Measurements from ENCODE around the gene TSPAN3. TPM values are rescaled to one million over a fixed set of nuclear protein-coding genes. Genes with fewer than 3 reads are reported as not detected.

Gene TSPAN3
- total RNA-seq, 4 donors from 2014 or later, result 92.2 to 165 (median 131) TPM

DNA sequence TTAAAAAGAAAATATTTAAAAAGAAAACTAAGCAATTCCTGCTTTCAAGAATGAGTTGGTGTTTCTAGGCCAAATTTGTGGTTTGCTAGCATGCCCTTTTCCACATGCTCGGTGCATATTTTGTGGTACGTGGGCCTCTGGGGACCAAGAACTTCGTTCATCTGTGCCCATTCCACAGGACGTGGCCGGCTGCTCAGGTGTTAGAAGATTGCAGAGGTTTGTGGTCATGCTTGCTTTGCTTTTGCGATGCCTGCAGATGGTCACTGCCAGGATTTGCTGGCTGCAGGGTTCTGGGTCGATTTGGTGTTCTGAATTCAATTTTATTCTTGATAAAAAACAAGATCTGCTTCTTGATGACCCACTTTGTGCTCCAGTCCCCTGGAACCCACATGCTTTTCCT lies 68.5 kb downstream of the TSPAN3 start:
- peak overlapping the region in 2 of 4 donors; percentile 40 to 49 for H3K27ac ChIP-seq (replicated peaks in 1 of 4)
- intact Hi-C loops (cut with DNase I), result no loop called here

DNA sequence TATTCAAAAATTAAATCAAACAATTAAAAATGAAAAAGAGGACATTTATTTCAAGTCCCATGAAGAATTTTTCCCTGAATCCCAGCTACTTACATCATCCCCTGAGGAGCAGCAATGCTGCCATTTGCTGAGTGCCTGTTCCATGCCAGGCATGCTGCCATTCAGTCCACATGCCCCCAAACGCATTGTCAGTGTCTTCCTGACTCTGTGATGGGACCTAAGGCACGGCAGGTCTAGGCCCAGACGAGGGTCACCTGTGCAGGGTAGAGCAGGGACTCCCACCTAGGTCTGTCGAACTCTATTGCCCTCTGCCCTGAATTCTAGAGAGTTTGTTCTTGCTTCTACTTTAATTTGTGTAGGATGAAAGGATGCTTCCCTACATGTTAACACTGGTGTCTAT lies 68.9 kb downstream of the TSPAN3 start:
- Histone ChIP-seq H3K27me3 (no peaks in the 10 kb centered on the region), H3K9me3 (no peaks in the 10 kb centered on the region), H3K27ac (replicated peaks in 1 of 4) (no peak overlapping the region), H3K36me3 (no peaks in the 10 kb centered on the region), H3K4me1 (peaks cover 2 to 11% (median 5%) of the 10 kb centered on the region in 4 donors), H3K4me3 (no peak overlapping the region)
- DNase-seq (ENCODE audit: extremely low spot score), result no peak
- intact Hi-C loops (cut with DNase I), result no loop called here
- TF ChIP-seq, protein P1, sequence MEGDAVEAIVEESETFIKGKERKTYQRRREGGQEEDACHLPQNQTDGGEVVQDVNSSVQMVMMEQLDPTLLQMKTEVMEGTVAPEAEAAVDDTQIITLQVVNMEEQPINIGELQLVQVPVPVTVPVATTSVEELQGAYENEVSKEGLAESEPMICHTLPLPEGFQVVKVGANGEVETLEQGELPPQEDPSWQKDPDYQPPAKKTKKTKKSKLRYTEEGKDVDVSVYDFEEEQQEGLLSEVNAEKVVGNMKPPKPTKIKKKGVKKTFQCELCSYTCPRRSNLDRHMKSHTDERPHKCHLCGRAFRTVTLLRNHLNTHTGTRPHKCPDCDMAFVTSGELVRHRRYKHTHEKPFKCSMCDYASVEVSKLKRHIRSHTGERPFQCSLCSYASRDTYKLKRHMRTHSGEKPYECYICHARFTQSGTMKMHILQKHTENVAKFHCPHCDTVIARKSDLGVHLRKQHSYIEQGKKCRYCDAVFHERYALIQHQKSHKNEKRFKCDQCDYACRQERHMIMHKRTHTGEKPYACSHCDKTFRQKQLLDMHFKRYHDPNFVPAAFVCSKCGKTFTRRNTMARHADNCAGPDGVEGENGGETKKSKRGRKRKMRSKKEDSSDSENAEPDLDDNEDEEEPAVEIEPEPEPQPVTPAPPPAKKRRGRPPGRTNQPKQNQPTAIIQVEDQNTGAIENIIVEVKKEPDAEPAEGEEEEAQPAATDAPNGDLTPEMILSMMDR (IDR thresholded peaks at IDR 0.05), result no peak
- no peak for TF ChIP-seq POLR2A (IDR thresholded peaks at IDR 0.05; ENCODE audit: low read depth)
- TF ChIP-seq EP300 (IDR thresholded peaks at IDR 0.05), result no peak
- no peak for TF ChIP-seq POLR2AphosphoS5 (IDR thresholded peaks at IDR 0.05)
- 83% methylated on average over 4 of the region's 4 CpGs for WGBS

More for the DNA sequence above, 68.5 kb downstream of the TSPAN3 start:
- TF ChIP-seq EP300 (IDR thresholded peaks at IDR 0.05), result no peak
- no peak for TF ChIP-seq POLR2A (IDR thresholded peaks at IDR 0.05; ENCODE audit: low read depth)
- TF ChIP-seq, protein P1 (IDR thresholded peaks at IDR 0.05), result no peak
- TF ChIP-seq POLR2AphosphoS5 (IDR thresholded peaks at IDR 0.05), result no peak
- no peak overlapping the region for H3K4me3 ChIP-seq
- H3K27me3 ChIP-seq, result no peaks in the 10 kb centered on the region
- WGBS, result 80% methylated on average over 7 of the region's 7 CpGs
- no peak for DNase-seq (ENCODE audit: extremely low spot score)
- H3K4me1 ChIP-seq, result peaks cover 0 to 6% (median 2%) of the 10 kb centered on the region in 4 donors
- no peaks in the 10 kb centered on the region for H3K9me3 ChIP-seq
- H3K36me3 ChIP-seq, result no peaks in the 10 kb centered on the region

DNA sequence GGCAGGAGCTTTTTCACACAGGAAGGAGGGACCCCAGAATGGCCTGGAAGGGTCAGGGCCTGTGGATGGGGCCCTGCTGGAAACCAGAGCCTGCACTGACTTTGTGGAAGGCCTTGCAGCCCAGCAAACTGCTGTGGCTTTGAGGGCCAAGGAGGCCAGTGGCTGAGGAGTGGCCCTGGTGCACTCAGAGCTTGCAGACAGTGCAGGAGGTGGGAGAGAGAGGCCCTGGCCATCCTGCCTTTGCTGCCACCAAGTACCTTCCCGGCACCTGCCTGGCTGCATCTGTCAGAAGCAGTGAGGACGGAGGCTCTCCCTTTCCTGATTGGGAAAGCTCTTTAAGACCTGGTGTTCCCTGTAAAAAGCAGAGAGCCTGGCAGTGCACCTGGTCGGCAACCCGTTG lies 69.6 kb downstream of the TSPAN3 start:
- no peak overlapping the region for H3K27ac ChIP-seq (replicated peaks in 1 of 4)
- 89% methylated on average over 4 of the region's 4 CpGs for WGBS
- DNase-seq (ENCODE audit: extremely low spot score), result no peak
- TF ChIP-seq POLR2A (IDR thresholded peaks at IDR 0.05; ENCODE audit: low read depth), result no peak
- TF ChIP-seq, protein P1 (IDR thresholded peaks at IDR 0.05), result no peak
- no peak for TF ChIP-seq EP300 (IDR thresholded peaks at IDR 0.05)
- TF ChIP-seq POLR2AphosphoS5 (IDR thresholded peaks at IDR 0.05), result no peak
- H3K4me1 ChIP-seq, result peaks cover 8 to 17% (median 11%) of the 10 kb centered on the region in 4 donors
- no peaks in the 10 kb centered on the region for H3K9me3 ChIP-seq
- H3K4me3 ChIP-seq, result no peak overlapping the region
- intact Hi-C loops (cut with DNase I), result no loop called here
- H3K27me3 ChIP-seq, result no peaks in the 10 kb centered on the region
- no peaks in the 10 kb centered on the region for H3K36me3 ChIP-seq

DNA sequence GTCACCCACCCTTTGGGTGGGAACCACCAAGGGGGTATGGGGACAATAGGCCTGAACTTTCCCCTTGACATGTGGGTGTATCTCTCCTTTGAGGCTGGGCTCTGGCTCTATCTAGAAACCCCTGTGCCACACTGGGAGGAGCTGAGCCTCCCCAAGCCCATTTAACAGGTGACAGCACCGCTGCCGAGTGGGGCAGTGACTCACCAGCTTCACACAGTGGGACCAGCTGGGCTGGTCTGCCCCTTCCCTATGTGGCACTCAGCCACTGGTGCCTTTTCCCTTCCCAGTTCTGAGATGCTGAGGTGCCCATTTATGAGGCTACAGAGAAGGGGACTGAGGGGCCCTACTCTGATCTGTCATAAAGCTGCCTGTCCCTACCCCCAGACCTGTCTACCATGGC lies 70.9 kb downstream of the TSPAN3 start:
- H3K27me3 ChIP-seq, result no peaks in the 10 kb centered on the region
- no peak overlapping the region for H3K27ac ChIP-seq (replicated peaks in 1 of 4)
- no peak overlapping the region for H3K4me3 ChIP-seq
- intact Hi-C loops (cut with DNase I), result no loop called here
- H3K4me1 ChIP-seq, result peaks cover 16 to 31% (median 25%) of the 10 kb centered on the region in 4 donors
- TF ChIP-seq EP300 (IDR thresholded peaks at IDR 0.05) (no peak), POLR2AphosphoS5 (IDR thresholded peaks at IDR 0.05) (no peak), POLR2A (IDR thresholded peaks at IDR 0.05; ENCODE audit: low read depth) (no peak)
- TF ChIP-seq, protein P1 (IDR thresholded peaks at IDR 0.05), result no peak
- H3K36me3 ChIP-seq, result no peaks in the 10 kb centered on the region
- no peak for DNase-seq (ENCODE audit: extremely low spot score)
- no peaks in the 10 kb centered on the region for H3K9me3 ChIP-seq
- no CpG with 5 or more reads among the region's 2 CpGs for WGBS

DNA sequence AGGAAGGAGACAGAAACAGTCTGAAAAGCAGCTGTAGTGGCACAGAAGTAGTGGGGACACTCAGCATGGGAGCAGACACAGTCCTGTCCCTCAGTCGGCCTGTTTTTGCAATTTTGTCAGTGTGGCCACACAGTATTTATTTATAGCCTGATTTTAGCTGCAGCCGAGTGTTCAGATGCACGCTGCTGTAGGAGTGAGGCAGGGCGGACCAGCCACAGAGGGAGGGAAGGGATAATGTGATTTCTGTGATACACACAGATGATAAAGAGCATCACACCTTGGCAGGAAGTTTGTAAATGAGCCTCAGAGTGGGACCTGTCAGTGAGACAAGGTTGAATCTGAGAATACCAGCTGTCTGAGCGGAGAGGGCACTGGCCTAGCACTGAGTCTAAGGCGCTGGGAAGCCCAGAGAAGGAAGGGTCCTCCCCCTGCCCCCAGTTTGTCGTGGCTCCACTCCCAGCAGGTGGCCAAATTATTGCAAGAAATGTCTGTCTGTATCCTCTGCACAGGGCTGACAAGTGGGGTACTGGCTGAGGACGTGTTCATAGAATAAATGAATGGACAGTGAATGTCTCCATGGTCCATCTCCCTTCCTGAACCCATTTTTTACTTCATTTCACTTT lies 72.1 kb downstream of the TSPAN3 start:
- H3K9me3 ChIP-seq, result no peaks in the 10 kb centered on the region
- no peaks in the 10 kb centered on the region for H3K27me3 ChIP-seq
- H3K4me3 ChIP-seq, result no peak overlapping the region
- intact Hi-C loops (cut with DNase I), result no loop called here
- 82% methylated on average over 8 of the region's 8 CpGs for WGBS
- H3K27ac ChIP-seq (replicated peaks in 1 of 4), result no peak overlapping the region
- TF ChIP-seq, protein P1 (IDR thresholded peaks at IDR 0.05), result no peak
- no peak for TF ChIP-seq POLR2AphosphoS5 (IDR thresholded peaks at IDR 0.05)
- TF ChIP-seq EP300 (IDR thresholded peaks at IDR 0.05), result no peak
- TF ChIP-seq POLR2A (IDR thresholded peaks at IDR 0.05; ENCODE audit: low read depth), result no peak
- H3K4me1 ChIP-seq, result peaks cover 16 to 36% (median 31%) of the 10 kb centered on the region in 4 donors
- DNase-seq (ENCODE audit: extremely low spot score), result no peak
- no peaks in the 10 kb centered on the region for H3K36me3 ChIP-seq

All from esophagus muscularis mucosa (tissue), 4 donors.